IMR-90 (cell line): ENCODE measurements around the gene TCERG1L. TPM values are rescaled to one million over a fixed set of nuclear protein-coding genes. Genes with fewer than 3 reads are reported as not detected.

ENCODE experiments used
- ATAC-seq: fragments of 200-7000 bp; cut with Tn5 transposase; 2 replicates; pipeline ENCODE4 v1.9.1; 2020; ENCODE audit warnings: low read depth, mild to moderate bottlenecking, moderate library complexity
- BruUV-seq: library from RNA; stranded (reverse); fragments of 400-500 nt; replicated peaks from 2 replicates; lab custom pipeline; 2021; lab: Mats Ljungman, UMichigan
- CTCF ChIA-PET: fragments of 300-600 bp; formaldehyde crosslinking; extraction: SDS; loops from one replicate; lab custom pipeline; 2021; ENCODE audit warnings: antibody characterized with exemption; lab: Yijun Ruan, JAX
- POLR2A ChIA-PET: fragments of 300-600 bp; sonication (Branson Sonifier 250); formaldehyde crosslinking; loops from one replicate; lab custom pipeline; 2022; ENCODE audit warnings: antibody characterized with exemption; ENCODE audit not compliant: unreplicated experiment; lab: Charles Lee
- DNase-seq: peaks from one replicate; pipeline ENCODE4 v3.0.0; 2013
- H2AFZ ChIP-seq: replicated peaks from 2 replicates; pipeline ENCODE3; 2013; ENCODE audit warnings: low read length, mild to moderate bottlenecking; ENCODE audit not compliant: poor library complexity
- H2AK5ac ChIP-seq: 2 replicates; pipeline ENCODE4 v1.6.1; 2013; ENCODE audit warnings: low read depth, low read length, inconsistent platforms
- H2AK9ac ChIP-seq: replicated peaks from 2 replicates; pipeline ENCODE3; 2013; ENCODE audit warnings: mild to moderate bottlenecking, low read depth, low read length, moderate library complexity; ENCODE audit not compliant: poor library complexity
- H2BK120ac ChIP-seq: 2 replicates; pipeline ENCODE4 v1.6.1; 2013; ENCODE audit warnings: low read depth, low read length, inconsistent platforms
- H2BK15ac ChIP-seq: 3 replicates; pipeline ENCODE4 v1.6.1; 2013; ENCODE audit warnings: low read depth, low read length, inconsistent platforms
- H2BK20ac ChIP-seq: 2 replicates; pipeline ENCODE4 v1.6.1; 2013; ENCODE audit warnings: low read depth, mild to moderate bottlenecking, inconsistent platforms, low read length, moderate library complexity
- H2BK5ac ChIP-seq: 2 replicates; pipeline ENCODE4 v1.6.1; 2013; ENCODE audit warnings: mild to moderate bottlenecking, low read depth, low read length, inconsistent platforms; ENCODE audit not compliant: poor library complexity, severe bottlenecking
- H3K14ac ChIP-seq: replicated peaks from 2 replicates; pipeline ENCODE4 v1.6.1; 2013; ENCODE audit warnings: low read depth, low read length, inconsistent platforms
- H3K18ac ChIP-seq: 2 replicates; pipeline ENCODE4 v1.6.1; 2013; ENCODE audit warnings: low read depth, low read length, control low read depth
- H3K23ac ChIP-seq: 2 replicates; pipeline ENCODE4 v1.6.1; 2013; ENCODE audit warnings: low read depth, low read length, inconsistent platforms
- H3K27ac ChIP-seq: 2 replicates; pipeline ENCODE4 v1.5.1; 2013; ENCODE audit warnings: mild to moderate bottlenecking, control low read depth, low read length; ENCODE audit not compliant: insufficient read depth
- H3K27me3 ChIP-seq: 2 replicates; pipeline ENCODE4 v1.6.1; 2013; ENCODE audit warnings: low read length; ENCODE audit not compliant: control insufficient read depth, insufficient read depth
- H3K36me3 ChIP-seq: 2 replicates; pipeline ENCODE4 v1.6.1; 2013; ENCODE audit warnings: low read length, mixed read lengths; ENCODE audit not compliant: control insufficient read depth, insufficient read depth
- H3K4ac ChIP-seq: 2 replicates; pipeline ENCODE4 v1.6.1; 2013; ENCODE audit warnings: low read depth, low read length, inconsistent platforms
- H3K4me1 ChIP-seq: 2 replicates; pipeline ENCODE4 v1.6.1; 2013; ENCODE audit warnings: low read length, mixed read lengths; ENCODE audit not compliant: control insufficient read depth, insufficient read depth
- H3K4me2 ChIP-seq: 2 replicates; pipeline ENCODE4 v1.6.1; 2013; ENCODE audit warnings: low read depth, mild to moderate bottlenecking, control low read depth, low read length, moderate library complexity
- H3K4me3 ChIP-seq: 2 replicates; pipeline ENCODE4 v1.5.1; 2013; ENCODE audit warnings: low read depth, mild to moderate bottlenecking, control low read depth, low read length, moderate library complexity; ENCODE audit not compliant: insufficient read depth
- H3K56ac ChIP-seq: 2 replicates; pipeline ENCODE4 v1.6.1; 2013; ENCODE audit warnings: low read length, inconsistent platforms; ENCODE audit not compliant: insufficient read depth; ENCODE audit errors: extremely low read depth
- H3K79me1 ChIP-seq, 2 experiments: 2 replicates each; pipeline ENCODE4 v1.6.1; 2013; ENCODE audit warnings: low read length in 2 of 2, inconsistent platforms in 1 of 2, low read depth in 1 of 2
- H3K9ac ChIP-seq: 2 replicates; pipeline ENCODE4 v1.6.1; 2013; ENCODE audit warnings: low read depth, low read length, control low read depth
- H3K9me1 ChIP-seq: 2 replicates; pipeline ENCODE4 v1.6.1; 2013; ENCODE audit warnings: low read length, inconsistent platforms; ENCODE audit not compliant: insufficient read depth
- H3K9me3 ChIP-seq: 2 replicates; pipeline ENCODE4 v1.6.1; 2013; ENCODE audit warnings: low read length; ENCODE audit not compliant: control insufficient read depth, insufficient read depth
- H4K20me1 ChIP-seq: 2 replicates; pipeline ENCODE4 v1.6.1; 2013; ENCODE audit warnings: low read length, inconsistent platforms; ENCODE audit not compliant: insufficient read depth
- H4K5ac ChIP-seq: 2 replicates; pipeline ENCODE4 v1.6.1; 2013; ENCODE audit warnings: mild to moderate bottlenecking, low read depth, low read length, control low read depth
- H4K8ac ChIP-seq, 2 experiments: 2 replicates each; pipeline ENCODE4 v1.6.1; 2013; ENCODE audit warnings: low read depth in 2 of 2, low read length in 2 of 2, control low read depth in 1 of 2, inconsistent platforms in 1 of 2
- H4K91ac ChIP-seq: 2 replicates; pipeline ENCODE4 v1.6.1; 2013; ENCODE audit warnings: low read depth, low read length, inconsistent platforms; ENCODE audit not compliant: insufficient read depth
- BHLHE40 ChIP-seq: fragments of 150-350 bp; IDR thresholded peaks from 2 replicates; pipeline ENCODE4 v1.6.1; 2016; ENCODE audit warnings: mild to moderate bottlenecking, low read depth, low read length
- CTCF ChIP-seq: conservative IDR thresholded peaks from 2 replicates; pipeline ENCODE4 v1.5.1; 2012; ENCODE audit warnings: mild to moderate bottlenecking, low read depth, low read length, improper control_type of control experiment
- MAZ ChIP-seq: IDR thresholded peaks from 2 replicates; pipeline ENCODE4 v1.6.1; 2012; ENCODE audit warnings: low read depth, mild to moderate bottlenecking, low read length, improper control_type of control experiment, moderate library complexity, borderline replicate concordance
- POLR2A ChIP-seq: IDR thresholded peaks from 2 replicates; pipeline ENCODE4 v1.6.1; 2012; ENCODE audit warnings: mild to moderate bottlenecking, low read depth, low read length
- RCOR1 ChIP-seq: IDR thresholded peaks from 2 replicates; pipeline ENCODE4 v1.6.1; 2012; ENCODE audit warnings: mild to moderate bottlenecking, low read length, improper control_type of control experiment; ENCODE audit not compliant: insufficient replicate concordance
- RFX5 ChIP-seq: IDR thresholded peaks from 2 replicates; pipeline ENCODE4 v1.8.0; 2012; ENCODE audit warnings: low read depth, mild to moderate bottlenecking, low read length, moderate library complexity
- SMC3 ChIP-seq: fragments of 150-350 bp; IDR thresholded peaks from 2 replicates; pipeline ENCODE4 v1.6.1; 2016; ENCODE audit warnings: low read depth, mild to moderate bottlenecking, antibody characterized with exemption, low read length, moderate library complexity
- WGBS, 2 experiments: methylation state at CpG; one replicate each; pipeline versions ENCODE4 v1.1.5 to v1.1.7; 2013; ENCODE audit warnings: missing lambda C conversion rate in 2 of 2; ENCODE audit not compliant: insufficient read length in 1 of 2; ENCODE audit errors: extremely low coverage in 2 of 2; 5-methylcytosine and 5-hydroxymethylcytosine counted together
- dilution Hi-C: fragments of 300-500 bp; cut with HindIII; formaldehyde crosslinking; loops from one replicate; pipeline ENCODE4 v1.14.3; 2018; ENCODE audit warnings: low sequenced_read_pairs; ENCODE audit not compliant: unreplicated experiment
- in situ Hi-C: fragments of 300-500 bp; cut with MboI; formaldehyde crosslinking; loops from 3 replicates; pipeline ENCODE4 v1.14.3; 2019; ENCODE audit warnings: low sequenced_read_pairs, inconsistent platforms, mixed read lengths
- intact Hi-C: fragments of 100-400 bp; cut with micrococcal nuclease; formaldehyde crosslinking; loops from 2 replicates; pipeline ENCODE4 v1.10.0; 2022
- polyA plus RNA-seq, 3 experiments: library from polyadenylated mRNA; depleted of rRNA; stranded (reverse); fragments of >200 nt; gene quantifications; 2 replicates each; pipeline ENCODE4 v1.2.3, GENCODE V29; 2012; ENCODE audit warnings: low replicate concordance in 1 of 3
- total RNA-seq: library from RNA; depleted of rRNA; stranded (reverse); fragments of >200 nt; gene quantifications from 2 replicates; pipeline ENCODE4 v1.2.3, GENCODE V29; 2012

TCERG1L gene
- total and polyA plus RNA-seq, 2 of the 4 experiments (the other 2 are of a cell fraction) = not detected

GRCh38 chr10:131096031-131096430, 215.5 kb downstream of the TCERG1L start:
- intact Hi-C loops = no loop called here
- POLR2A ChIA-PET = no interaction called here
- H4K5ac ChIP-seq = no peak overlapping the region

More at GRCh38 chr10:131096031-131096430, 215.5 kb downstream of the TCERG1L start:
- no peak overlapping the region for H3K9ac ChIP-seq
- in situ Hi-C loops (no loop called here), dilution Hi-C loops (no loop called here)
- no peaks in the 10 kb centered on the region for H4K20me1 ChIP-seq
- H2AFZ ChIP-seq = no peak overlapping the region
- no peak overlapping the region for H2BK15ac ChIP-seq
- TF ChIP-seq POLR2A = no peak
- no peak for TF ChIP-seq RCOR1
- no peak for TF ChIP-seq SMC3
- TF ChIP-seq RFX5 = no peak
- TF ChIP-seq MAZ = no peak
- TF ChIP-seq CTCF = no peak
- no peak for TF ChIP-seq BHLHE40
- H4K91ac ChIP-seq = no peak overlapping the region
- BruUV-seq = no TSS peak
- no peak overlapping the region for H4K8ac ChIP-seq
- no peaks in the 10 kb centered on the region for H3K9me1 ChIP-seq
- no peak overlapping the region for H2AK5ac ChIP-seq
- H3K79me1 ChIP-seq = no peaks in the 10 kb centered on the region
- no peak overlapping the region for H3K18ac ChIP-seq
- no peak overlapping the region for H3K14ac ChIP-seq
- no peak overlapping the region for H3K4me2 ChIP-seq
- no CpG with 5 or more reads among the region's 7 CpGs for WGBS, 2 experiments
- H3K9me3 ChIP-seq = peaks cover 32% of the 10 kb centered on the region
- no peak overlapping the region for H3K4ac ChIP-seq
- H2BK5ac ChIP-seq = no peak overlapping the region
- no peaks in the 10 kb centered on the region for H3K27me3 ChIP-seq
- H2BK120ac ChIP-seq = no peak overlapping the region
- no peak overlapping the region for H3K23ac ChIP-seq
- no peaks in the 10 kb centered on the region for H3K36me3 ChIP-seq
- CTCF ChIA-PET = no interaction called here
- H2BK20ac ChIP-seq = no peak overlapping the region
- ATAC-seq (no peak), DNase-seq (no peak)
- H3K56ac ChIP-seq = no peak overlapping the region
- H2AK9ac ChIP-seq = no peak overlapping the region
- no peak overlapping the region for H3K27ac ChIP-seq
- no peak overlapping the region for H3K4me3 ChIP-seq
- no peaks in the 10 kb centered on the region for H3K4me1 ChIP-seq
